GM12872 (cell line): Measurements from ENCODE around the gene ECI1.

Experiments used
- CTCF ChIP-seq: IDR thresholded peaks from 3 replicates; pipeline ENCODE4 v1.5.1; 2011; ENCODE audit warnings: low read depth, mild to moderate bottlenecking, low read length, moderate library complexity; ENCODE audit not compliant: insufficient read depth

ECI1 gene

GRCh38 chr16:2195322-2196161 is 55.8 kb downstream of the ECI1 start:
- TF ChIP-seq CTCF: no peak

- peak; percentile 67 for TF ChIP-seq CTCF
Measured at GRCh38 chr16:2194852-2195321, 56.5 kb downstream of the ECI1 start.

- TF ChIP-seq CTCF: no peak
Measured at GRCh38 chr16:2194166-2194834, 57.1 kb downstream of the ECI1 start.

GRCh38 chr16:2191446-2191706 is 60.0 kb downstream of the ECI1 start:
- TF ChIP-seq CTCF: no peak

- no peak for TF ChIP-seq CTCF
Measured at GRCh38 chr16:2190659-2191445, 60.5 kb downstream of the ECI1 start.

GRCh38 chr16:2190002-2190658 is 61.3 kb downstream of the ECI1 start:
- TF ChIP-seq CTCF: no peak
